Brain microvascular endothelial cell (primary cell): Measurements from ENCODE around the gene RYR3.

Experiments used
- DNase-seq: peaks from one replicate; pipeline ENCODE4 v3.0.0-alpha.2; 2020
- H3K27ac ChIP-seq: fragments of 250-450 bp; sonication (Bioruptor Pico); 2 replicates; pipeline ENCODE4 v1.5.1; 2020; ENCODE audit warnings: mild to moderate bottlenecking, moderate library complexity
- H3K27me3 ChIP-seq: fragments of 250-450 bp; sonication (Bioruptor Pico); replicated peaks from 2 replicates; pipeline ENCODE4 v1.5.1; 2020; ENCODE audit warnings: mild to moderate bottlenecking
- H3K36me3 ChIP-seq: fragments of 250-450 bp; sonication (Bioruptor Pico); replicated peaks from 2 replicates; pipeline ENCODE4 v1.5.1; 2020; ENCODE audit warnings: mild to moderate bottlenecking
- H3K4me3 ChIP-seq: 2 replicates; pipeline ENCODE4 v1.5.1; 2011; ENCODE audit warnings: low read depth, mild to moderate bottlenecking, control low read depth, low read length, moderate library complexity
- in situ Hi-C: cut with HindIII; loops from 2 replicates; pipeline ENCODE4 v1.10.0; 2017; ENCODE audit warnings: low sequenced_read_pairs, low pct_ligation_motif_present
- TF ChIP-seq, protein P1 (sequence below): IDR thresholded peaks from 2 replicates; pipeline ENCODE4 v1.5.1; 2011; ENCODE audit warnings: low read depth, mild to moderate bottlenecking, moderate library complexity, low read length, control low read depth, inconsistent platforms; ENCODE audit errors: missing control alignments

Gene RYR3

DNA sequence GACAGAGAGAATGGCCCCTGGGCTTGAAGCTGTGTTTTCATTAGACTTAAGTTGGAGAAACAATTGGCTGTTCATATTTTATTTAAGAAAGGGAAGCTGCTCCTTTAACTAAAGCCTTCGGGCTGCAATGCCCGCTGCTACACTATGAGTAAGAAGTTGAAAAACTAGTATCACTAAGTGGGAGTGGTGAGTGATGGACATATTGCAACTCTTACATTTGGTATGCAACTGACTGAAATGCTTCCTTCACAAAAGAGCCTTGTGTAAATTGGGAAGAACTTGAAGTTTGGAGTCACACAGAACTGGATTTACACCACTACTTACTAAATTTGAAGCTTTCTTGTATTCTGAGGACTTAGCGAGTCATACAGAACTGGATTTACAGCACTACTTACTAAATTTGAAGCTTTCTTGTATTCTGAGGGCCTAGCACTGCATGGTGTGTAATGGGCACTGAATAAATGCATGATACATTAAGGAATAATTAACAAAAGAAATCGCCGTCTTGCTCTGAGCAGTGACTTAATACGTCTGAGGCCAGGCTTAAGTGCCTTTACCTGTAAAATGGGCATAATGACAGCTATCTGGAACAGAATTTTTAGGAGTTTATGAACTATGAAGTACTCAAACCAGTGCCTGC, 149.5 kb downstream of the RYR3 start:
- H3K4me3 ChIP-seq = no peak overlapping the region
- no peak for DNase-seq
- in situ Hi-C loops = no loop called here
- TF ChIP-seq, protein P1, sequence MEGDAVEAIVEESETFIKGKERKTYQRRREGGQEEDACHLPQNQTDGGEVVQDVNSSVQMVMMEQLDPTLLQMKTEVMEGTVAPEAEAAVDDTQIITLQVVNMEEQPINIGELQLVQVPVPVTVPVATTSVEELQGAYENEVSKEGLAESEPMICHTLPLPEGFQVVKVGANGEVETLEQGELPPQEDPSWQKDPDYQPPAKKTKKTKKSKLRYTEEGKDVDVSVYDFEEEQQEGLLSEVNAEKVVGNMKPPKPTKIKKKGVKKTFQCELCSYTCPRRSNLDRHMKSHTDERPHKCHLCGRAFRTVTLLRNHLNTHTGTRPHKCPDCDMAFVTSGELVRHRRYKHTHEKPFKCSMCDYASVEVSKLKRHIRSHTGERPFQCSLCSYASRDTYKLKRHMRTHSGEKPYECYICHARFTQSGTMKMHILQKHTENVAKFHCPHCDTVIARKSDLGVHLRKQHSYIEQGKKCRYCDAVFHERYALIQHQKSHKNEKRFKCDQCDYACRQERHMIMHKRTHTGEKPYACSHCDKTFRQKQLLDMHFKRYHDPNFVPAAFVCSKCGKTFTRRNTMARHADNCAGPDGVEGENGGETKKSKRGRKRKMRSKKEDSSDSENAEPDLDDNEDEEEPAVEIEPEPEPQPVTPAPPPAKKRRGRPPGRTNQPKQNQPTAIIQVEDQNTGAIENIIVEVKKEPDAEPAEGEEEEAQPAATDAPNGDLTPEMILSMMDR = no peak
- H3K27me3 ChIP-seq = no peaks in the 10 kb centered on the region
- no peaks in the 10 kb centered on the region for H3K36me3 ChIP-seq
- H3K27ac ChIP-seq = no peak overlapping the region

DNA sequence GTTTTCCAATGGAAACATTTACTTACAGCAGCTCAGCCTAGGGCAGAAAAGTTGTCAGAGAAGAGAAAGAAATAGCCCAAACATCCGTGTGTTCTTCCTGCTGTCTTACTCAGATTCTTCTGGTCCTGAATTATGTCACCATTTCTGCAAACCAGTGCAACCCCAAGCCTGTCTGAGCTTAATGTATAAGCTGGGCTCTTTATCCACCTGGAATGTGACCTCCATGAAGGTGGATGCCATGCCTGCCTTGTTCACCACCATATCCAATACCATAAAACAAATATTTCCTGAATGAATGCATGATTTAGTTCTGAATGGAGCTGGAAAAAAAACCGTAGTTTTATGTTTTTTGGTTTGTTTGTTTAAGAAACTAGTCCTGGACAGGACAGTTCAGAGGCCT, 150.9 kb downstream of the RYR3 start:
- no peaks in the 10 kb centered on the region for H3K36me3 ChIP-seq
- no peak overlapping the region for H3K4me3 ChIP-seq
- TF ChIP-seq, protein P1 = no peak
- H3K27me3 ChIP-seq = no peaks in the 10 kb centered on the region
- H3K27ac ChIP-seq = no peak overlapping the region
- in situ Hi-C loops = no loop called here
- DNase-seq = no peak

DNA sequence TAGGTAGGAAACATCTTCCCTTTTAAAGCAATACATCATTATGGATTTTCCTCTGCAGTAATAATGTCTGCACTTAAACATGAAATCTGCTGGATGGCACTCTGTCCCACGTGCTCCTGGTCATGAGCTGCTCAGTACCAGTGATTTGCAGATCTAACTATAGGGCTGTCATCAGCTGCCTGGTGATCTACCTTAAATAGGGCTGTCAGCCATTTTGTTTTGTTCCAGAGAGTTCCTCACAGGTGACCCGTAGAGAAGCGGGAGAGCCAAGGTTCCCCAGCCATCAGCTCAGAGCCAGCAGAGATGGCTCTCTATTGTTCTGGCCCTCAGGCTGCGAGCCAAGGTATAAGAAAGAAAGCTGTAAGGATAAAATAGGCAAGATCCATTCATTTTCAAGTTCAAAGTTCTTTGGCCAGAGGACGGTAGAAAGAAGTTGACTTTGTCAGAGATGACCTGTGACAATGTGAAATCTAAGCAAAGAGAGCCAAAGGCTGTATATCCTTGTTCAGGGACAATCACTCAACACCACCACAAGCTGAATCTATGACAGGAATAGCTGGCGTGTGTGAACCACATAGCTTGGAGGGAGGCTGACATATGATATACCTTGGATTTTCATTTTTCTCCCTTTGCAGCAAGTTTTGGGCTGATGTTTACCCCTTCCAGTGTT, 156.5 kb downstream of the RYR3 start:
- Histone ChIP-seq H3K27me3 (no peaks in the 10 kb centered on the region), H3K36me3 (no peaks in the 10 kb centered on the region), H3K27ac (no peak overlapping the region), H3K4me3 (no peak overlapping the region)
- DNase-seq = no peak
- TF ChIP-seq, protein P1 = no peak
- in situ Hi-C loops = no loop called here

DNA sequence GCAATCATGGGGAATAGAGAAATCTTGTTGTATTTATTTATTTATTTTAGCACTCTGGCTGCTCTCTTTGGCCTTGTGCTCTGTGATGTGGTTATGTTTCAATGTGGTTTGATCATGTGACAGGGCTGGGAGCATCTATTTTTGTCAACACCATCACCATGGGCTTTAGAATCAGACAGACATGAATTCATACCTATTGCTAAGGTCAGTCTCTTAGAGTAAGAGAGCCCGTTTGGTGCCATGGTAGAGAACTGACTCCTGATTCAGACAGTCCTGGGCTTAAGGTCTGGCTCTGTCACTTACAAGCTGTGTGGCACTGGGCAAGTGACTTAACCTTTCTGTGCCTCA, 157.0 kb downstream of the RYR3 start:
- DNase-seq = no peak
- H3K27me3 ChIP-seq = no peaks in the 10 kb centered on the region
- H3K27ac ChIP-seq = no peak overlapping the region
- in situ Hi-C loops = no loop called here
- no peaks in the 10 kb centered on the region for H3K36me3 ChIP-seq
- H3K4me3 ChIP-seq = no peak overlapping the region
- TF ChIP-seq, protein P1 = no peak

DNA sequence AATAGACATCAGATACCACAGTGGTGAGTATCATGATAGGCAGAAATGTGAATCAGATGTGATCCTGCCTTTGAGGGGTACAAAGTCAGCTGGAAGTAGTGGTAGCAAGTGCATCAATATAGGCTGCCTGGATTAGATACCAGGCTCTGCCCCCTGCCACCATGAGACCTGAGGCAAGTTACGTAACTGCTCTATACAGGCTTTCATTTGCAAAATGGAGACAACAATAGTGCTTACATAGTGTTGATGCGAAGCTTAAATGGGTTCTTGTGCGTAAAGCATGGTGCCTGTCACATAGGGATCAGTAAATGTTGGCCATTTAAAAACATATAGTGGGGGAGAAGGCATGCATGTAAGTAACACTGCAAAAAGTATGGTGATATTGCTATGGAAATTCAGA, 158.0 kb downstream of the RYR3 start:
- in situ Hi-C loops = no loop called here
- H3K27me3 ChIP-seq = no peaks in the 10 kb centered on the region
- TF ChIP-seq, protein P1 = no peak
- no peak overlapping the region for H3K4me3 ChIP-seq
- no peaks in the 10 kb centered on the region for H3K36me3 ChIP-seq
- no peak overlapping the region for H3K27ac ChIP-seq
- no peak for DNase-seq

DNA sequence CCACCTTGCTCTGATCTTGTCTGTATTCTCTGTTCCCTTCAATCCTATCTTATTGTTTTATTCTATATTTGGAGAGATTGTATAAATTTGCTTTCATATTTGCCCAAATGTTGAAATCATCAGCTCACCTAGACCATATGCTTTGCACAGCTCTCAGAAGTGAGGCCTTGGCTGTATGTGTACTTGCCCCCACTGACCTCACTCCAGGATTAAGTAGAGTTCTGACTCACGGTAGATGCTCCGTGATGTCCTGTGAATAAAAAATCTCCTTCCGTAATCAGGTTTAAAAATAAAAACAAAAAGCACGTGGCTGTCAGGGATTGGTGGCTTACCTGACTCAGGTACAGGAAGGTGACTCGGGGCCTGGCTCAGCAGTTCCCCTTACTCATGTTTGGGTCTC, 162.2 kb downstream of the RYR3 start:
- H3K27ac ChIP-seq = no peak overlapping the region
- no peak overlapping the region for H3K4me3 ChIP-seq
- no peaks in the 10 kb centered on the region for H3K36me3 ChIP-seq
- in situ Hi-C loops = no loop called here
- DNase-seq = no peak
- H3K27me3 ChIP-seq = no peaks in the 10 kb centered on the region
- TF ChIP-seq, protein P1 = no peak
